GM19455 (cell line): ENCODE data around the gene KRT4.
"Not testable (repeated sequence)": the region's sequence is repeated elsewhere in the genome, so short reads cannot be mapped to it uniquely, and the experiment has no call there.

Source experiments
- ATAC-seq: cut with Tn5 transposase; IDR thresholded peaks from one replicate; pipeline ENCODE4 v1.9.1; 2021; ENCODE audit not compliant: unreplicated experiment

The KRT4 gene

GRCh38 chr12:52813885-52814709, at the start of gene KRT4:
KRT4 (minus strand) TSS chr12:52814116; CDS start chr12:52814058, 58 bp downstream.
- no peak for ATAC-seq

DNA sequence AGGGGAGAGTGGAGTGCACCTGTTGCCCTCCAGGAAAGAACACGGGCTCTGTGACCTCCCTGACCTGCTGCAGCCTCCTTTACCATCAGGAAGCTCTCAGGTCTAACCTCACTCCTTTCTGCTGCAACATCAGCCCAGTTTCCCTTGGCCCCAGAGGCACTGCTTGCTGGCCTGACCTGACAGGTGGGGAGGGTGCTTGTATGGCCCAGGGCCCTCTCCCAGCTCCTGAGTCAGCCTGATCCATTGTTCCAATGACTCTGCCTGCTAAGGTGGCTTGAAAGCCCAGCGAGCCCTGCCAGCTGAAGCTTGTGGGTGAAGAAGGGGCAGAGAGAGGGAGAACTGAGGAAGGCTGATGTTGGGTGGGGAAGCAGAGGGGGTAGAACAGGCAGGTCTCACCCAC, 48.1 kb upstream of the KRT4 start:
- ATAC-seq = no peak

DNA sequence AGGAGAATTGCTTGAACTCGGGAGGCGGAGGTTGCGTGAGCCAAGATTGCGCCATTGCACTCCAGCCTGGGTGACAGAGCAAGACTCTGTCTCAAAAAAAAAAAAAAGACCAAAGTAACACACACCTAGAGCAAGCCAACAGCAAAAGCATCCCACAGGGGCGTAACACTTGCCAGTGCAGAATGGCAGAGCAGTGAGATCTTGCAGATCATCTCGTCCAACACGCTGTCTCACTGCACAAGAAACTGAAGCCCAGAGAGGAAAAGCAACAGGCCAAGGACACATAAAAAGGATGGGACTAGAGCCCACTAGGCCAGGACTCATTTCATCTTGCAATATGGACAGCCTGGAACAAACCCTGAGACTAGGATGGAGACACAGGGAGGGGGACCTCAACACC, 47.6 kb upstream of the KRT4 start:
- ATAC-seq = no peak

DNA sequence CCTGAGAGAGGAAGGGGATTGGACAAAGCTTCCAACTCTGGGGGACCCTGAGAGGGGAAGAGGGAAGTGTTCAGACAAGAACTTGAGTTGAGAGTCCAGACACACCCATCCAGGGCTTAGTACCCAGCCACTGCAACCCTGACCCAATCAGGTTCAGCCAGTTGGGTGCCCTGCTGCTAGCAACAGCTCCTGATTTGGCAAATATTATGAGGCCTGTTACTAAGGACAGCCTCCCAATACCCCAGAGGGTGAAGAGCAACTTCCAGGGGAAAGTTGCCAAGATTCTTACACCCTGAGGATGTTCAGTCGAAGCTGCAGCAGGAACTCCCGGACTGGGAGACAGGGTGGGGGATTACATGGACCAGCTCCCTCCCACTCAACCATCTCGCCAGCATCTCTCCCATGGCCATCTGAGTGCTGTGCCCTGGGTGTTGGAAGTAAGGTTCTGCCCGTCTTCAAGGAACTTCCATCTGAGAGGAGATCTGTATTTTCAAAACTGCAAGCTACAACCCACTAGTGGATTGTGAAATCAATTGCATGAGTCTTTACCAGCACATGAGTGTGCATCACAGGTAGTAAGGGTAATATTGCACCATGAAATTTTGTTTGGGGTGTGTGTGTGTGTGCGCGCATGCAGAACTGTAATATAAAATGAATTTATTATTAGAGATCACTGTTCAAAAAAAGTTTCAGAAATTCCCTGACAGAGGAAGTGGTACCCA, 46.3 kb upstream of the KRT4 start:
- no peak for ATAC-seq

DNA sequence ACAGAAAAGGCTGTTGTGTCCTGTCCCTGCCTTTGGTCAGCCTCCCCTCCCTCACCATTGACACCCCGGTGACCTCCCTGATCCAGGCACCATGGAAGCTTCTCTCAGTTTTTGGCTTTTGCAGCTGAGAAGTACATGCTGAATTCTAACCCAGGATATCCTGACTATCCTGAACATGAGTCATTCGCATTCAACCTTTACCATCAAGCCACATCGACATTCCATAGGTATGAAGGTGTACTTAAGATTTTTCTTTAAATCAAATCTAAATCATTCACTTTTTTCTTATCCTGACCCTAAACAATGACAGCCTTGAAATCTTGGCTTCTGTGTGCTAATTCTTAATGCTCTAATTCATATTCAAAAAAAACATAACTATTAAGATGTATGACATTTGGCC, 43.6 kb upstream of the KRT4 start:
- ATAC-seq = no peak

DNA sequence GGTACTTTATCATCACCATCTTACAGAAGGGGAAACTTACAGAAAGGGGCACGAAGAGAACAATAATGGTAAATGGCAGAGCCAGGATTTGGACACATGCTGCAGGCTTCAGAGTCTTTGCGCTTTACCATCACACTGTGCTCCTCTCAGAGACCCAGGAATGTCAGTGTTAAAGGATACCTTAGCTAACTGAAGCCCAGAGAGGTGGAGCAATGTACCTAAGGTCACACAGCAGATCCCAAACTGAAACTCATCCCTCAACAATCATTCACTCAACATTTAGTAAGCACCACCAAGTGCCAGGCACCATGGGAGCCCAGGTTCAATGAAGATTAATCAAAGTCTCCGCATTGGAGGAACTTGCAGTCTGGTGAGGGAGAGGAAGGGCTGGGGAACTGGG, 42.9 kb upstream of the KRT4 start:
- ATAC-seq = no peak

DNA sequence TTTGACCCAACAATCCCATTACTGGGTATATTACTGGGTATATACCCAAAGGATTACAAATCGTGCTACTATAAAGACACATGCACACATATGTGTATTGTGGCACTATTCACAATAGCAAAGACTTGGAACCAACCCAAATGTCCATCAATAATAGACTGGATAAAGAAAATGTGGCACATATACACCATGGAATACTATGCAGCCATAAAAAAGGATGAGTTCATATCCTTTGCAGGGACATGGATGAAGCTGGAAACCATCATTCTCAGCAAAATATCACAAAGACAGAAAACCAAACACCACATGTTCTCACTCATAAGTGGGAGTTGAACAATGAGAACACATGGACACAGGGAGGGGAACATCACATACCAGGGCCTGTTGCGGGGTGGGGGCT, 42.2 kb upstream of the KRT4 start:
- not testable (repeated sequence) for ATAC-seq

GRCh38 chr12:52851787-52852186, 37.9 kb upstream of the KRT4 start:
- ATAC-seq = no peak

GRCh38 chr12:52850681-52851080, 36.8 kb upstream of the KRT4 start:
- ATAC-seq = no peak

GRCh38 chr12:52849511-52849910, 35.6 kb upstream of the KRT4 start:
- ATAC-seq = no peak

GRCh38 chr12:52848661-52849255, 34.8 kb upstream of the KRT4 start, which contains the start of gene KRT78:
KRT78 (minus strand) TSS chr12:52848994; CDS start chr12:52848930, 64 bp downstream.
- ATAC-seq = no peak

DNA sequence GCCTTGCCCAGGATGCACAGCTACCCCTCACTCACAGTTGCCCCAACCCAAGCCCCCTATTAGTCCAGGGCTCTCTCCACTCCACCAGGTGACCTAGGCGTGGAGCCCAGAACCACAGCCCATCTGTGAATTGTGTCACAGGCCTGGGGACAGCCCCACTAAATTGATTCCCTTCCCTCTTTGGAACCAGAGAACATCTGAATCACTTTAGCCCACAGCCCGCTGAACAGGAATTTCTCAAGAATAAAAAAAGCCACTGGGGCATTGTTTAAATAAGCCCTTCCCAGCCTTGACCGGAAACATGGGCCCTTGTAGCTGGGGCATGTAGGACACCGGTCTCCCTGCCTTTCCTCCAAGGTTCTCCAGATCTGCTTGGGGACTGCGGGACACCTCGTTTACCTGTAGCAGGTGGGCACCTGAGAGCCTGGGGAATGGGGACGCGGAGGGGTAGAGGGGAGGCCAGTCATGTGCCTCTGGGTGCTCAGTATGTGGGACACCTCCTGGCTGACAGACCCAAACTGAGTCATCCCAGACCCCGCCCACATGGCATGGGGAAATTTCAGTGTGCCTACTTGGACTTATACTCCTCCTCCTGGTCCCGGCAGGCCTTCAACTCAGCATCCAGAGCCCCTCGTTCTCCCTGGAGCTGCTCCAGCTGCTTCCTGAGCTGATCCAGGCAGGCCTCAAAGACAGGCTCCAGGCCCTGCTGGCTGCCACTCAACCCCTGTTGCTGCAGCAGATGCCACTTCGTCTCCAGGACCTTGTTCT, 33.6 kb upstream of the KRT4 start:
- no peak for ATAC-seq

- no peak for ATAC-seq
Observed at GRCh38 chr12:52846356-52846970, 32.5 kb upstream of the KRT4 start.

GRCh38 chr12:52845946-52846345, 32.0 kb upstream of the KRT4 start:
- ATAC-seq = no peak

DNA sequence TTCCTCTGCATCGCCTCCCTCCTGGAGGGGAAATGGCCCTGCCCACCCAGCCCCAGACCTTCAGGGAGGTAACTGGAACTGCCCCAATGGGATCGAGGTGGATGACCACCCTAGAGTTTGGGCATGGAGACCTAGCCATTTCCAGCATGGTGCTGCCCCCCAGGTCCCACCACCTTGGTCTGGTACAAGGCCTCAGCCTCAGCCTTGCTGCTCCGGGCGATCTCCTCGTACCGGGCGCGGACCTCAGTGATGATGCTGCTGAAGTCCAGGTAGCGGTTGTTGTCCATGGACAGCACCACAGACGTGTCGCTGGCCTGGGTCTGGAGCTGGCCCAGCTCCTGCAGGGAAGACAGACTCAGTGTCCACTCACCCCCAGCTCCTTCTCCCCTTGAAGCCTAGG, 30.5 kb upstream of the KRT4 start:
- no peak for ATAC-seq

GRCh38 chr12:52839436-52840105, 25.7 kb upstream of the KRT4 start:
- no peak for ATAC-seq

DNA sequence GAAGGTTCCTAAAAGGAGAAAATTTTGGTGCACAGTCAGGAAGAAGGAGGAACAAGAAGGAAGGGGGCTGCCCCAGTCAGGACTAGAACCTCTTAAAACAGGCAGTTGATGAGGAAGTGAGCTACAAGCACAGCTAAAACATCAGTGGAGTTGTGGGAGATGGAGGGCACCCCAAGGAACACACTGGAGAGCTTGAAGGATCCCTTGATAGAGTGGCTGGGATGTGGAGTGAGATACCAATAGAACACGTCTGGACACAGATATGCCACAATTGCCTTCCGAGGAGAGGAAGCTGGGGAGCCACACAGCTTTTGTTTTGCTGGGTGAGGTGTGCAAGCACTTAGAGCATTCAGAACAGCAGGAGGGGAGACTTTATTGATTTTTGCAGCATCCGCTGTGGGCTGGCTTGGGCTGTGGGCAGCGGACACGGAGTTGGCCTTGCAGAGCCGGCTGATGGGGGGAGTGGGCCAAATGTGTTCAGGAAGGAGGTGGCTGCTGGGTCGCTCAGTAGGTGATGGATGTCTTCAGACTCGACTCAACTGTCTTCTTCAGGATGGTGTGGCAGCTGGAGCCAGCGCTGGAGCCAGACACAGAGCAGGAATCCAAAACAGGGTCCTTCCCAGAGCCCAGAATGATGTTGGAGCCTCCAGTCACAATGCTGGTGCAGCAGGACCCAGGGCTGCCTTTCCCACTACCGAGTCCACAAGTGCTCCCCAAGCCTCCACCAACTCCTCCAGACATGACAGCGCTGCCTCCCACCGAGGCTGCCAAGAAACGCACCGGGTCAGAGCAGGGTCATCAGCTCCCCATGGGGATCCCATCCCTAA, 24.9 kb upstream of the KRT4 start:
- no peak for ATAC-seq

DNA sequence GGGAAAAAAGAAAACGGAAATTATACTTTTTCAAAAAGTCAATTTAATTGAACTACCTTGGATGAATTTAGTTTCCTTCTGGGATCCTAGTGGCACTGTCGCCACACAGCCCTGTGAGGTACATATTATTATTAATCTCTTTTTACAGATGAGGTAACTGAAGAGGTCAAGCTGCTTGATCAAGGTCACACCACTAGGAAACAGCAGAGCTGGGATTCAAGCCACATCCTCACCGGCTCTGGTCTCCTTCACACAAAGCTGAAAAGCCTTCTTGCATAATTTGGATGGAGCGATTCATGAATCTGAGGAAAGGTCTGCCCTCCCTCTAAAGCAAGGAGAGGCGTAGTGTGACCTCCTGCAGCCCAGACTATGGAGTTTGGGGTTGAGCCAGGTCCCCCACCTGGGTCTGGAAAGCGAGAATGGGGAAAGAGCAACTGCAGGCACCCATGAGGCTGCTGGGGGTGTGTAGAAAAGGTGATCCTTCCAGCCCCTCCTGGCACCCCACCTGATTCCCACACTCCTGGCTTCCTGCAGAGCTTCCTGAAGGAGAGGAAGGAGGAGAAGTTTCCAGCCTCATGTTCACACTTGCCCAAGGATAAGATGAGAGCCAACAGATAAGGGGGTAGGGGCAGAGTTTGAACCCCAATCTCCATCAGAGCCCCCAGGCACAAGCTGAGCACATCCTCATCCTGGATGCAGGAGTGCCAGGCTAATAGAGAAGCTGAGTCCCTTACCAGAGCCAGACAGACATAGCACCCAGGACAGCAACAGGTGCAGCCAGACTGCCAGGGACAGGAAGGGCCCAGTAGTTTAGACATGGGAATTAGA, 24.1 kb upstream of the KRT4 start:
- no peak for ATAC-seq

- ATAC-seq = no peak
Observed at GRCh38 chr12:52837413-52837741, 23.5 kb upstream of the KRT4 start.
